Activated CD4-positive, alpha-beta T cell treated with anti-CD3 and anti-CD28 coated beads for 36 hours (primary cell): Measurements from ENCODE around the gene IGFL3. TPM values are rescaled to one million over a fixed set of nuclear protein-coding genes. Genes with fewer than 3 reads are reported as not detected.

Experiments
- ATAC-seq: fragments of 200-7000 bp; cut with Tn5 transposase; one replicate; pipeline ENCODE4 v1.10.0; 2021; ENCODE audit warnings: mild to moderate bottlenecking, moderate library complexity
- CTCF ChIA-PET: fragments of 350-600 bp; sonication (Branson Sonifier 250); formaldehyde crosslinking; loops from one replicate; lab custom pipeline; 2021; ENCODE audit warnings: antibody characterized with exemption; lab: Charles Lee
- POLR2A ChIA-PET: fragments of 350-600 bp; sonication (Branson Sonifier 250); formaldehyde crosslinking; loops from one replicate; lab custom pipeline; 2021; ENCODE audit warnings: antibody characterized with exemption, inconsistent platforms; lab: Charles Lee
- DNase-seq: peaks from one replicate; pipeline ENCODE4 v3.0.0-alpha.2; 2020
- H3K27ac Mint-ChIP-seq: one replicate; pipeline ENCODE4 v1.8.0; 2021; ENCODE audit warnings: mixed read lengths
- H3K27me3 Mint-ChIP-seq: one replicate; pipeline ENCODE4 v1.8.0; 2021; ENCODE audit warnings: mixed read lengths
- H3K36me3 Mint-ChIP-seq: one replicate; pipeline ENCODE4 v1.8.0; 2021; ENCODE audit warnings: low read depth, mixed read lengths
- H3K4me1 Mint-ChIP-seq: one replicate; pipeline ENCODE4 v1.8.0; 2021; ENCODE audit warnings: mixed read lengths
- H3K4me3 Mint-ChIP-seq: one replicate; pipeline ENCODE4 v1.8.0; 2021; ENCODE audit warnings: mild to moderate bottlenecking, moderate library complexity, mixed read lengths
- H3K9me3 Mint-ChIP-seq: one replicate; pipeline ENCODE4 v1.8.0; 2021; ENCODE audit warnings: low read depth, mixed read lengths
- intact Hi-C, 2 experiments: fragments of 100-400 bp; cut with DNase I in 1 of 2; cut with micrococcal nuclease in 1 of 2; formaldehyde crosslinking; loops; one replicate each; pipeline versions ENCODE4 v1.14.2 to v1.15.1; 2022 to 2024; cut with DNase I, micrococcal nuclease
- total RNA-seq, 2 experiments: library from RNA; stranded (reverse); gene quantifications; one replicate each; pipeline ENCODE4 v1.2.3, GENCODE V29; 2021

Gene IGFL3
- total RNA-seq, 2 experiments from 2014 or later = not detected

GRCh38 chr19:46144756-46145155 lies 20.3 kb upstream of the IGFL3 start:
- Mint-ChIP-seq H3K4me1 (peaks cover 12% of the 10 kb centered on the region), H3K9me3 (no peaks in the 10 kb centered on the region), H3K27ac (no peak overlapping the region), H3K27me3 (peaks cover 41% of the 10 kb centered on the region), H3K4me3 (no peak overlapping the region), H3K36me3 (no peaks in the 10 kb centered on the region)
- intact Hi-C loops = loop anchor here in 1 of 2 experiments (2.0 kb wide), 1 partner anchor 30 kb away; no protein-coding TSS in a partner anchor
- ATAC-seq = no peak
- ChIA-PET POLR2A (no interaction called here), CTCF (interaction anchor here (0.6 kb wide), 1 partner anchor 874 kb away, joined by 3 read pairs; no protein-coding TSS in a partner anchor)
- DNase-seq = no peak

- no peak overlapping the region for H3K27ac Mint-ChIP-seq
- peaks cover 35% of the 10 kb centered on the region for H3K27me3 Mint-ChIP-seq
- intact Hi-C loops = no loop called here
- ATAC-seq = no peak
- ChIA-PET CTCF (no interaction called here), POLR2A (no interaction called here)
- no peaks in the 10 kb centered on the region for H3K9me3 Mint-ChIP-seq
- H3K36me3 Mint-ChIP-seq = no peaks in the 10 kb centered on the region
- H3K4me1 Mint-ChIP-seq = peaks cover 5% of the 10 kb centered on the region
- H3K4me3 Mint-ChIP-seq = no peak overlapping the region
- no peak for DNase-seq
Measured at GRCh38 chr19:46142294-46142693, 17.8 kb upstream of the IGFL3 start.

GRCh38 chr19:46141421-46141820 lies 16.9 kb upstream of the IGFL3 start:
- intact Hi-C loops = no loop called here
- H3K4me3 Mint-ChIP-seq = no peak overlapping the region
- H3K4me1 Mint-ChIP-seq = peaks cover 5% of the 10 kb centered on the region
- CTCF ChIA-PET = interaction anchor here (0.7 kb wide), 1 partner anchor 1527 kb away, joined by 3 read pairs; no protein-coding TSS in a partner anchor
- POLR2A ChIA-PET = no interaction called here
- no peak overlapping the region for H3K27ac Mint-ChIP-seq
- no peak for ATAC-seq
- no peaks in the 10 kb centered on the region for H3K9me3 Mint-ChIP-seq
- H3K27me3 Mint-ChIP-seq = peaks cover 34% of the 10 kb centered on the region
- no peak for DNase-seq
- H3K36me3 Mint-ChIP-seq = no peaks in the 10 kb centered on the region

GRCh38 chr19:46137915-46138473 lies 13.5 kb upstream of the IGFL3 start:
- Mint-ChIP-seq H3K27me3 (peaks cover 36% of the 10 kb centered on the region), H3K36me3 (no peaks in the 10 kb centered on the region), H3K9me3 (no peaks in the 10 kb centered on the region), H3K4me1 (peaks cover 5% of the 10 kb centered on the region), H3K4me3 (no peak overlapping the region), H3K27ac (no peak overlapping the region)
- no peak for DNase-seq
- ChIA-PET POLR2A (no interaction called here), CTCF (interaction anchor here (1.6 kb wide), 1 partner anchor 10 kb away, joined by 4 read pairs; the partner anchor contains the start of gene IGFL2)
- intact Hi-C loops = no loop called here
- peak; percentile 61 for ATAC-seq

GRCh38 chr19:46134527-46134926 lies 10.0 kb upstream of the IGFL3 start:
- peaks cover 47% of the 10 kb centered on the region for H3K27me3 Mint-ChIP-seq
- no peak overlapping the region for H3K4me3 Mint-ChIP-seq
- no peak for ATAC-seq
- intact Hi-C loops = no loop called here
- peaks cover 5% of the 10 kb centered on the region for H3K4me1 Mint-ChIP-seq
- no peak overlapping the region for H3K27ac Mint-ChIP-seq
- ChIA-PET CTCF (no interaction called here), POLR2A (no interaction called here)
- H3K9me3 Mint-ChIP-seq = no peaks in the 10 kb centered on the region
- no peaks in the 10 kb centered on the region for H3K36me3 Mint-ChIP-seq
- no peak for DNase-seq

GRCh38 chr19:46133777-46134241 lies 9.3 kb upstream of the IGFL3 start:
- peaks cover 5% of the 10 kb centered on the region for H3K4me1 Mint-ChIP-seq

GRCh38 chr19:46133101-46133627 lies 8.7 kb upstream of the IGFL3 start:
- ChIA-PET POLR2A (no interaction called here), CTCF (no interaction called here)
- Mint-ChIP-seq H3K4me1 (peaks cover 2% of the 10 kb centered on the region), H3K4me3 (no peak overlapping the region), H3K36me3 (no peaks in the 10 kb centered on the region), H3K9me3 (no peaks in the 10 kb centered on the region), H3K27me3 (peaks cover 59% of the 10 kb centered on the region), H3K27ac (no peak overlapping the region)
- intact Hi-C loops = no loop called here
- DNase-seq = no peak
- no peak for ATAC-seq

More at GRCh38 chr19:46133777-46134241, 9.3 kb upstream of the IGFL3 start:
- DNase-seq (no peak), ATAC-seq (no peak)
- CTCF ChIA-PET = no interaction called here
- Mint-ChIP-seq H3K9me3 (no peaks in the 10 kb centered on the region), H3K4me3 (no peak overlapping the region), H3K27me3 (peaks cover 53% of the 10 kb centered on the region), H3K36me3 (no peaks in the 10 kb centered on the region), H3K27ac (no peak overlapping the region)
- intact Hi-C loops = no loop called here
- POLR2A ChIA-PET = no interaction called here

GRCh38 chr19:46132508-46133100 lies 8.1 kb upstream of the IGFL3 start:
- Mint-ChIP-seq H3K27ac (no peak overlapping the region), H3K36me3 (no peaks in the 10 kb centered on the region), H3K4me3 (no peak overlapping the region), H3K27me3 (peaks cover 58% of the 10 kb centered on the region), H3K9me3 (no peaks in the 10 kb centered on the region), H3K4me1 (no peaks in the 10 kb centered on the region)
- DNase-seq = no peak
- POLR2A ChIA-PET = no interaction called here
- ATAC-seq = no peak
- intact Hi-C loops = no loop called here
- CTCF ChIA-PET = no interaction called here

- CTCF ChIA-PET = no interaction called here
- intact Hi-C loops = no loop called here
- Mint-ChIP-seq H3K4me1 (no peaks in the 10 kb centered on the region), H3K36me3 (no peaks in the 10 kb centered on the region), H3K27ac (no peak overlapping the region), H3K4me3 (no peak overlapping the region), H3K9me3 (no peaks in the 10 kb centered on the region), H3K27me3 (peaks cover 58% of the 10 kb centered on the region)
- no peak for ATAC-seq
- POLR2A ChIA-PET = no interaction called here
- no peak for DNase-seq
Measured at GRCh38 chr19:46131485-46132143, 7.1 kb upstream of the IGFL3 start.

GRCh38 chr19:46126086-46126580 lies 1.6 kb upstream of the IGFL3 start:
- Mint-ChIP-seq H3K27ac (no peak overlapping the region), H3K9me3 (no peaks in the 10 kb centered on the region), H3K4me1 (no peaks in the 10 kb centered on the region), H3K36me3 (no peaks in the 10 kb centered on the region), H3K4me3 (no peak overlapping the region), H3K27me3 (peaks cover 50% of the 10 kb centered on the region)
- DNase-seq = no peak
- POLR2A ChIA-PET = no interaction called here
- ATAC-seq = no peak
- intact Hi-C loops = no loop called here
- CTCF ChIA-PET = interaction anchor here (0.8 to 1.9 kb wide), 4 partner anchors 42 to 51 kb away, joined by 3 to 7 read pairs (median 4); no protein-coding TSS in a partner anchor

- DNase-seq (no peak), ATAC-seq (no peak)
- H3K9me3 Mint-ChIP-seq = no peaks in the 10 kb centered on the region
- H3K4me3 Mint-ChIP-seq = no peak overlapping the region
- H3K4me1 Mint-ChIP-seq = no peaks in the 10 kb centered on the region
- peaks cover 48% of the 10 kb centered on the region for H3K27me3 Mint-ChIP-seq
- H3K36me3 Mint-ChIP-seq = no peaks in the 10 kb centered on the region
- H3K27ac Mint-ChIP-seq = no peak overlapping the region
- intact Hi-C loops = no loop called here
- ChIA-PET POLR2A (no interaction called here), CTCF (interaction anchor here (0.7 to 1.9 kb wide), 5 partner anchors 10 to 51 kb away, joined by 3 to 7 read pairs (median 4); no protein-coding TSS in a partner anchor)
Measured at GRCh38 chr19:46125447-46125846, 959 bp upstream of the IGFL3 start.
